ENCODE measurements around the gene NRIP1. TPM values are rescaled to one million over a fixed set of nuclear protein-coding genes. Genes with fewer than 3 reads are reported as not detected.

The NRIP1 gene
- total RNA-seq, 1 experiment from 2014 or later, result 10.4 TPM

DNA sequence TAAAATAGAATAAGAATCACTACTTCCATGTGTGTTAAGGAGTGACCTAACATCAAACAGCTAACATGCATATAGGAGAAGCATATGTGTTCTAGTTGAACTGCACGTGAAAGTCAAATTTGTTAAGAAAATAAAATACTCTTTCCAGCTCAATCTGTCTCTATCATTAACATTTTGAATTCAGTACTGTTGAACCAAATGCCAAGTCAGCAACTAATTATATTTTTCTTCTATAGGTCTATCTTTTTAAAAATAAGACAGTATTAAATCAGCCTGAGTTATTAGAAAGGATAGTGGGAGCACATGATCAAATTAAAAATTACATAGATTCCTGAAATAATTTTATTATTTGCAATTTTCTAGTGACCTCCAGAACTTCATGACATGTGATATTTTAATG lies 141.8 kb downstream of the NRIP1 start:
- no peaks in the 10 kb centered on the region for H3K27me3 ChIP-seq (ENCODE audit: insufficient read depth, low read length)
- H2BK15ac ChIP-seq (ENCODE audit: low read depth, low read length), result no peak overlapping the region
- no peak overlapping the region for H3K14ac ChIP-seq (ENCODE audit: insufficient read depth, low read length)
- H3K56ac ChIP-seq (ENCODE audit: insufficient read length, low read depth, low read length), result no peak overlapping the region
- H3K23me2 ChIP-seq (ENCODE audit: insufficient read length, low read depth, low read length, poor library complexity, severe bottlenecking), result no peaks in the 10 kb centered on the region
- H2BK5ac ChIP-seq (ENCODE audit: insufficient read length, low read length), result no peak overlapping the region
- H3K4me2 ChIP-seq (ENCODE audit: insufficient read depth, insufficient read length, low read length), result no peak overlapping the region
- H2BK120ac ChIP-seq (ENCODE audit: low read depth, low read length, poor library complexity, severe bottlenecking), result no peak overlapping the region
- no peak overlapping the region for H3K18ac ChIP-seq (ENCODE audit: insufficient read length, low read depth, low read length)
- H3K79me2 ChIP-seq (ENCODE audit: insufficient read depth, low read length), result no peaks in the 10 kb centered on the region
- H4K5ac ChIP-seq (ENCODE audit: insufficient read length, low read depth, low read length), result no peak overlapping the region
- H3K4me1 ChIP-seq (ENCODE audit: insufficient read depth, low read length), result peaks cover 2% of the 10 kb centered on the region; the same call in 1 of the 2 replicates
- H3K9me3 ChIP-seq (ENCODE audit: control insufficient read depth, low read depth, low read length), result no peaks in the 10 kb centered on the region
- no peak overlapping the region for H2AK5ac ChIP-seq (ENCODE audit: insufficient read length, low read length)
- H2BK12ac ChIP-seq (ENCODE audit: insufficient read length, low read depth, low read length), result no peak overlapping the region
- H4K20me1 ChIP-seq (ENCODE audit: control insufficient read depth, insufficient read depth, insufficient read length), result no peaks in the 10 kb centered on the region
- Mint-ChIP-seq H3K36me3 (ENCODE audit: insufficient read depth in 1 of 3, low read depth in 3 of 3) (peaks cover 0 to 9% (median 1%) of the 10 kb centered on the region in 3 experiments; a peak in 2 of 7 replicates), H3K27me3 (ENCODE audit: low read depth) (no peaks in the 10 kb centered on the region), H3K4me1 (peaks cover 8 to 12% of the 10 kb centered on the region in 2 experiments), H3K4me3 (no peak overlapping the region), H3K9me3 (peaks cover 0 to 7% of the 10 kb centered on the region in 2 experiments; a peak in 2 of 5 replicates), H3K27ac (no peak overlapping the region)
- H2AFZ ChIP-seq (ENCODE audit: low read length), result no peak overlapping the region
- H4K8ac ChIP-seq (replicated peaks; ENCODE audit: insufficient read length, low read depth, low read length), result no peak overlapping the region
- no peak overlapping the region for H3K9ac ChIP-seq (ENCODE audit: extremely low read depth, insufficient read length, low read length)
- no peak overlapping the region for H3T11ph ChIP-seq (ENCODE audit: low read length)
- no peak for DNase-seq
- no peak overlapping the region for H4K91ac ChIP-seq (ENCODE audit: insufficient read length, low read depth, low read length)
- no peak overlapping the region for H3K23ac ChIP-seq (ENCODE audit: insufficient read length, low read depth, low read length)
- no peaks in the 10 kb centered on the region for H3K79me1 ChIP-seq (ENCODE audit: insufficient read depth, low read depth, low read length, poor library complexity, severe bottlenecking)
- H3K27ac ChIP-seq (ENCODE audit: insufficient read length, low read depth, low read length), result no peak overlapping the region
- no CpG with 5 or more reads among the region's 1 CpG for whole genome bisulfite sequencing (ENCODE audit: extremely low coverage, insufficient read length, low lambda C conversion rate)
- TF ChIP-seq, protein P1, sequence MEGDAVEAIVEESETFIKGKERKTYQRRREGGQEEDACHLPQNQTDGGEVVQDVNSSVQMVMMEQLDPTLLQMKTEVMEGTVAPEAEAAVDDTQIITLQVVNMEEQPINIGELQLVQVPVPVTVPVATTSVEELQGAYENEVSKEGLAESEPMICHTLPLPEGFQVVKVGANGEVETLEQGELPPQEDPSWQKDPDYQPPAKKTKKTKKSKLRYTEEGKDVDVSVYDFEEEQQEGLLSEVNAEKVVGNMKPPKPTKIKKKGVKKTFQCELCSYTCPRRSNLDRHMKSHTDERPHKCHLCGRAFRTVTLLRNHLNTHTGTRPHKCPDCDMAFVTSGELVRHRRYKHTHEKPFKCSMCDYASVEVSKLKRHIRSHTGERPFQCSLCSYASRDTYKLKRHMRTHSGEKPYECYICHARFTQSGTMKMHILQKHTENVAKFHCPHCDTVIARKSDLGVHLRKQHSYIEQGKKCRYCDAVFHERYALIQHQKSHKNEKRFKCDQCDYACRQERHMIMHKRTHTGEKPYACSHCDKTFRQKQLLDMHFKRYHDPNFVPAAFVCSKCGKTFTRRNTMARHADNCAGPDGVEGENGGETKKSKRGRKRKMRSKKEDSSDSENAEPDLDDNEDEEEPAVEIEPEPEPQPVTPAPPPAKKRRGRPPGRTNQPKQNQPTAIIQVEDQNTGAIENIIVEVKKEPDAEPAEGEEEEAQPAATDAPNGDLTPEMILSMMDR (conservative IDR thresholded peaks at IDR 0.05), result no peak
- H3K4ac ChIP-seq (ENCODE audit: low read depth, low read length), result no peak overlapping the region
- H2BK20ac ChIP-seq (ENCODE audit: low read depth, low read length, poor library complexity, severe bottlenecking), result no peak overlapping the region
